ENCODE data around the gene BANF1. TPM values are rescaled to one million over a fixed set of nuclear protein-coding genes. Genes with fewer than 3 reads are reported as not detected.

BANF1 gene
- total RNA-seq, 1 experiment from 2014 or later = 269 TPM

- ATAC-seq = no peak
- no peak overlapping the region for H3K27ac Mint-ChIP-seq
- no peak for DNase-seq (ENCODE audit: low spot score)
- H3K4me3 Mint-ChIP-seq = peak overlapping the region; percentile 30; the same call in 1 of the 2 replicates
- no peaks in the 10 kb centered on the region for H3K9me3 Mint-ChIP-seq
- peaks cover 22% of the 10 kb centered on the region for H3K27me3 Mint-ChIP-seq (ENCODE audit: low read depth)
- peaks cover 8% of the 10 kb centered on the region; the same call in 1 of the 2 replicates for H3K4me1 Mint-ChIP-seq
- CTCF ChIA-PET = interaction anchor here (0.6 to 3.5 kb wide), 10 partner anchors 9 to 231 kb away, joined by 3 to 42 read pairs (median 8); partner anchors contain the start of genes BANF1, EIF1AD, FIBP and MUS81
- no peaks in the 10 kb centered on the region for H3K36me3 Mint-ChIP-seq
- POLR2A ChIA-PET = interaction anchor here (0.6 to 1.5 kb wide), 3 partner anchors 123 to 1247 kb away, joined by 3 read pairs; partner anchors contain the start of genes CFL1 and FIBP
- TF ChIP-seq MYBL2 (CRISPR knock-in tag; IDR thresholded peaks at IDR 0.05) (no peak), E2F4 (CRISPR knock-in tag; IDR thresholded peaks at IDR 0.05; ENCODE audit: borderline replicate concordance, low read depth) (no peak), IRF2 (CRISPR knock-in tag; IDR thresholded peaks at IDR 0.05; ENCODE audit: borderline replicate concordance, low read depth) (no peak), NR3C1 (CRISPR knock-in tag; conservative IDR thresholded peaks at IDR 0.05; ENCODE audit: low read depth) (no peak), RORB (CRISPR knock-in tag; IDR thresholded peaks at IDR 0.05) (no peak), FOXJ3 (CRISPR knock-in tag; IDR thresholded peaks at IDR 0.05; ENCODE audit: borderline replicate concordance) (no peak)
These were observed 9.0 kb downstream of the BANF1 start for GRCh38 chr11:66011239-66011784.

- H3K4me1 Mint-ChIP-seq = peaks cover 4% of the 10 kb centered on the region; the same call in 1 of the 2 replicates
- CTCF ChIA-PET = interaction anchor here (0.6 to 3.5 kb wide), 9 partner anchors 9 to 232 kb away, joined by 3 to 42 read pairs (median 10); partner anchors contain the start of genes BANF1, EIF1AD, FIBP and MUS81
- H3K27me3 Mint-ChIP-seq (ENCODE audit: low read depth) = peaks cover 22% of the 10 kb centered on the region
- POLR2A ChIA-PET = interaction anchor here (0.6 to 1.5 kb wide), 3 partner anchors 124 to 1246 kb away, joined by 3 read pairs; partner anchors contain the start of genes CFL1 and FIBP
- no peak within 1 kb of the TSS for H3K27ac Mint-ChIP-seq
- DNase-seq (ENCODE audit: low spot score) = peak; percentile 59
- no peaks in the 10 kb centered on the region for H3K36me3 Mint-ChIP-seq
- H3K9me3 Mint-ChIP-seq = no peaks in the 10 kb centered on the region
- H3K4me3 Mint-ChIP-seq = peak within 1 kb of the TSS; percentile 30; the same call in 1 of the 2 replicates
- ATAC-seq = peak; percentile 41
- no peak for TF ChIP-seq ZNF512 (CRISPR knock-in tag; IDR thresholded peaks at IDR 0.05; ENCODE audit: borderline replicate concordance)
- TF ChIP-seq SOX15 (CRISPR knock-in tag; IDR thresholded peaks at IDR 0.05) = no peak
- no peak for TF ChIP-seq MLX (CRISPR knock-in tag; IDR thresholded peaks at IDR 0.05)
- TF ChIP-seq ZNF138 (CRISPR knock-in tag; conservative IDR thresholded peaks at IDR 0.05) = peak; percentile 51; the same call in 1 of the 2 replicates
- TF ChIP-seq GABPB1 (CRISPR knock-in tag; IDR thresholded peaks at IDR 0.05) = no peak
- peak; percentile 36; the same call in 1 of the 2 replicates for TF ChIP-seq HMGXB4 (CRISPR knock-in tag; IDR thresholded peaks at IDR 0.05)
- 0 out of 2 replicates have a peak, but pooled peaks have one; percentile 19 for TF ChIP-seq SP1 (CRISPR knock-in tag; conservative IDR thresholded peaks at IDR 0.05)
- TF ChIP-seq ZNF396 (CRISPR knock-in tag; IDR thresholded peaks at IDR 0.05; ENCODE audit: borderline replicate concordance) = no peak
- no peak for TF ChIP-seq SMAD3 (CRISPR knock-in tag; IDR thresholded peaks at IDR 0.05; ENCODE audit: borderline replicate concordance)
- no peak for TF ChIP-seq IRF2 (CRISPR knock-in tag; IDR thresholded peaks at IDR 0.05; ENCODE audit: borderline replicate concordance, low read depth)
- TF ChIP-seq FOXP1 (CRISPR knock-in tag; IDR thresholded peaks at IDR 0.05; ENCODE audit: borderline replicate concordance) = peak; percentile 34; the same call in 1 of the 2 replicates
- TF ChIP-seq ELF4 (CRISPR knock-in tag; IDR thresholded peaks at IDR 0.05; ENCODE audit: low read depth) = no peak
- no peak for TF ChIP-seq RORB (CRISPR knock-in tag; IDR thresholded peaks at IDR 0.05)
- TF ChIP-seq MAX (CRISPR knock-in tag; IDR thresholded peaks at IDR 0.05) = peak; percentile 75; the same call in 1 of the 2 replicates
- TF ChIP-seq ZNF263 (CRISPR knock-in tag; IDR thresholded peaks at IDR 0.05; ENCODE audit: low read depth) = 0 out of 2 replicates have a peak, but pooled peaks have one; percentile 29
- TF ChIP-seq NR3C1 (CRISPR knock-in tag; conservative IDR thresholded peaks at IDR 0.05; ENCODE audit: low read depth) = no peak
- TF ChIP-seq CDX4 (CRISPR knock-in tag; IDR thresholded peaks at IDR 0.05; ENCODE audit: borderline replicate concordance) = no peak
- 0 out of 2 replicates have a peak, but pooled peaks have one; percentile 41 for TF ChIP-seq ZBTB21 (CRISPR knock-in tag; IDR thresholded peaks at IDR 0.05; ENCODE audit: borderline replicate concordance)
- no peak for TF ChIP-seq ZSCAN18 (CRISPR knock-in tag; IDR thresholded peaks at IDR 0.05)
These were observed 9.5 kb downstream of the BANF1 start, which contains the start of gene CST6 for GRCh38 chr11:66011785-66012303. Gene CST6 (plus strand): TSS chr11:66012008. CDS start chr11:66012045, 37 bp downstream.
